H1 (cell line): ENCODE data around the gene PSMD12. TPM values are rescaled to one million over a fixed set of nuclear protein-coding genes. Genes with fewer than 3 reads are reported as not detected.

Source experiments
- BACH1 ChIP-seq: IDR thresholded peaks from 2 replicates; pipeline ENCODE4 v1.6.1; 2012; ENCODE audit warnings: low read length, improper control_type of control experiment
- KDM5A ChIP-seq: fragments of 200-600 bp; IDR thresholded peaks from 2 replicates; pipeline ENCODE4 v1.7.1; 2012; ENCODE audit warnings: mild to moderate bottlenecking, low read length, inconsistent platforms, mixed read lengths
- RFX5 ChIP-seq: IDR thresholded peaks from 2 replicates; pipeline ENCODE4 v1.6.1; 2011; ENCODE audit warnings: low read depth, low read length, improper control_type of control experiment, borderline replicate concordance
- SP1 ChIP-seq: IDR thresholded peaks from 2 replicates; pipeline ENCODE4 v1.6.1; 2011; ENCODE audit warnings: low read depth, low read length
- TCF12 ChIP-seq: IDR thresholded peaks from 2 replicates; pipeline ENCODE4 v1.6.1; 2011; ENCODE audit warnings: low read depth, mild to moderate bottlenecking, low read length
- polyA plus RNA-seq, 7 experiments: library from polyadenylated mRNA; depleted of rRNA in 3 of 7; stranded (reverse) in 5 of 7; unstranded in 2 of 7; fragments of >200 nt in 5 of 7; fragments of 200-250 nt in 2 of 7; gene quantifications; 1 replicate in 5 of 7; 2 replicates in 1 of 7; 4 replicates in 1 of 7; pipeline versions ENCODE4 v1.2.1 to v1.2.3, GENCODE V29; 2011 to 2013; ENCODE audit warnings: missing spikeins in 2 of 7, mixed read lengths in 2 of 7
- total RNA-seq: library from RNA; stranded (reverse); fragmentation: NEBNext Ultra II Directional; extraction: Animal tissue kit (Norgen Biotek cat#: 25700); gene quantifications from 2 replicates; pipeline ENCODE4 v1.2.1, GENCODE V29; 2021

Gene PSMD12
- total and polyA plus RNA-seq, 2 of the 8 experiments (the other 6 are each of a cell fraction or from before 2014, with no cell fraction given) = 14.0 to 82.4 TPM

- TF ChIP-seq BACH1 (no peak), SP1 (no peak), TCF12 (no peak), KDM5A (no peak), RFX5 (no peak)
Measured at GRCh38 chr17:67381929-67382257, 15.5 kb upstream of the PSMD12 start (continued).
